Activated naive CD8-positive, alpha-beta T cell treated with anti-CD3 and anti-CD28 coated beads, Interleukin-2, amount 10 ng/mL, durations not matched to agents 7 days and 5 days (primary cell): ENCODE data around the gene RBM33. TPM values are rescaled to one million over a fixed set of nuclear protein-coding genes. Genes with fewer than 3 reads are reported as not detected.

Experiments
- ATAC-seq: fragments of 150-1000 bp; cut with Tn5 transposase; one replicate; pipeline ENCODE4 v1.10.0; 2021; ENCODE audit warnings: low read depth, moderate library complexity
- POLR2A ChIA-PET: fragments of 350-600 bp; sonication (Branson Sonifier 250); formaldehyde crosslinking; loops from one replicate; lab custom pipeline; 2021; ENCODE audit warnings: antibody characterized with exemption; lab: Charles Lee
- DNase-seq: peaks from one replicate; pipeline ENCODE4 v3.0.0; 2021
- H3K27ac Mint-ChIP-seq: one replicate; pipeline ENCODE4 v1.8.0; 2022; ENCODE audit warnings: mild to moderate bottlenecking, mixed read lengths
- H3K27me3 Mint-ChIP-seq: one replicate; pipeline ENCODE4 v1.8.0; 2022; ENCODE audit warnings: mild to moderate bottlenecking, moderate library complexity, mixed read lengths
- H3K36me3 Mint-ChIP-seq: one replicate; pipeline ENCODE4 v1.8.0; 2021; ENCODE audit warnings: mild to moderate bottlenecking, mixed read lengths
- H3K4me1 Mint-ChIP-seq: one replicate; pipeline ENCODE4 v1.8.0; 2021; ENCODE audit warnings: mixed read lengths
- H3K4me3 Mint-ChIP-seq: one replicate; pipeline ENCODE4 v1.8.0; 2022; ENCODE audit warnings: mild to moderate bottlenecking, moderate library complexity, mixed read lengths
- H3K9me3 Mint-ChIP-seq: one replicate; pipeline ENCODE4 v1.8.0; 2021; ENCODE audit warnings: mixed read lengths
- total RNA-seq, 2 experiments: library from RNA; stranded (reverse); gene quantifications; one replicate each; pipeline ENCODE4 v1.2.3, GENCODE V29; 2021

The RBM33 gene
- total RNA-seq, 2 experiments from 2014 or later = 119 to 122 TPM

- Mint-ChIP-seq H3K27me3 (no peaks in the 10 kb centered on the region), H3K9me3 (peaks cover 4% of the 10 kb centered on the region), H3K4me1 (peaks cover 55% of the 10 kb centered on the region), H3K27ac (peak overlapping the region; percentile 68), H3K4me3 (peak overlapping the region; percentile 33), H3K36me3 (peaks cover 55% of the 10 kb centered on the region)
- no peak for ATAC-seq
- no peak for DNase-seq
- POLR2A ChIA-PET = interaction anchor here (0.7 kb wide), 1 partner anchor 106 kb away, joined by 3 read pairs; no protein-coding TSS in a partner anchor
Observed at GRCh38 chr7:155761162-155761561, 116.7 kb downstream of the RBM33 start.

- Mint-ChIP-seq H3K27ac (peak overlapping the region; percentile 97), H3K36me3 (peaks cover 48% of the 10 kb centered on the region), H3K4me1 (peaks cover 54% of the 10 kb centered on the region), H3K27me3 (no peaks in the 10 kb centered on the region), H3K4me3 (peak overlapping the region; percentile 79), H3K9me3 (peaks cover 4% of the 10 kb centered on the region)
- no peak for DNase-seq
- POLR2A ChIA-PET = interaction anchor here (0.7 kb wide), 1 partner anchor 107 kb away, joined by 3 read pairs; no protein-coding TSS in a partner anchor
- ATAC-seq = no peak
Observed at GRCh38 chr7:155762036-155762435, 117.6 kb downstream of the RBM33 start.

DNA sequence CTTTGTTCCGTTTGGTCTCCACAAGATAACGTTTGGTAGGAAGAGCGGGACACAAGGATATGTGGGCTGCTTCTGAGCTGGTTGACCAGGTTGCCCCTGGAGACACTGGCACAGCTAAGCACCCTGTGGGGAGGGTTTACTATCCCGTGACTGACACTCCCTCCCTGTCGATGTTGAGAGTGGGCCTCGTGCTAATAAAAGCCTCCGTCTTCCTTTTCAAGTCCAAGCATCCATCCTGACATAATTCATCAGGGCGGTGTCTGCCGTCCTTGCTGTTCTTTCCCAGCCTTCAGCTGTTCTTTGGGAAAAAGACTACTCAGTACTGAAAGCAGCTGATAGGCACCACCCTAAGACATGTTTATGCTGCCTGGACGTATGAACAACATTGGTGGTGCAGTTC, 118.2 kb downstream of the RBM33 start:
- ATAC-seq (no peak), DNase-seq (no peak)
- Mint-ChIP-seq H3K4me1 (peaks cover 59% of the 10 kb centered on the region), H3K27me3 (no peaks in the 10 kb centered on the region), H3K27ac (peak overlapping the region; percentile 97), H3K36me3 (peaks cover 46% of the 10 kb centered on the region), H3K4me3 (peak overlapping the region; percentile 79), H3K9me3 (peaks cover 2% of the 10 kb centered on the region)
- POLR2A ChIA-PET = no interaction called here

GRCh38 chr7:155763122-155763521, 118.7 kb downstream of the RBM33 start:
- Mint-ChIP-seq H3K9me3 (peaks cover 2% of the 10 kb centered on the region), H3K36me3 (peaks cover 45% of the 10 kb centered on the region), H3K27ac (peak overlapping the region; percentile 97), H3K27me3 (no peaks in the 10 kb centered on the region), H3K4me3 (peak overlapping the region; percentile 79), H3K4me1 (peaks cover 61% of the 10 kb centered on the region)
- no peak for ATAC-seq
- POLR2A ChIA-PET = no interaction called here
- no peak for DNase-seq

GRCh38 chr7:155763691-155764437, 119.4 kb downstream of the RBM33 start:
- Mint-ChIP-seq H3K4me3 (peak overlapping the region; percentile 79), H3K9me3 (peaks cover 2% of the 10 kb centered on the region), H3K27me3 (no peaks in the 10 kb centered on the region), H3K4me1 (peaks cover 63% of the 10 kb centered on the region), H3K27ac (peak overlapping the region; percentile 97), H3K36me3 (peaks cover 44% of the 10 kb centered on the region)
- DNase-seq (peak; percentile 85), ATAC-seq (peak; percentile 81)
- POLR2A ChIA-PET = interaction anchor here (0.8 to 1.2 kb wide), 6 partner anchors 25 to 836 kb away, joined by 3 to 5 read pairs (median 4); partner anchors contain the start of gene INSIG1

DNA sequence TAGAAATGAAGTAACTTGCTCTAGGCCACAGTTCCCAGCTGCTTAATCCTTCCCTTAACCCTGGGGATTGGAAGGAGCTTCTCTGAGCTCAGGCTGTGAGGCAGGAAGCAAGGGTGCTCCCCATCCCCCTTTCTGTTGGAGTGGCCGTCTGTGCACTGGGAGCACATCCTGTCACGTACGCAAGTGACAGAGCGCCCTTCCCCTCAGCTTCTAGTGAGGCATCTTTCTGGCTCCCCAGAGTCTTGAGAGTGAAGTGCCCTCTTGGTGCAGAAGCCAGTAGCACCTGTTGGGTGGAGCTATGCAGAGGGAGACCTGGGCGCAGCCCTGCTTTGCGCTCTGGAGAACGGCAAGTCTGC, 120.0 kb downstream of the RBM33 start:
- H3K36me3 Mint-ChIP-seq = peaks cover 43% of the 10 kb centered on the region
- POLR2A ChIA-PET = interaction anchor here (0.8 to 1.2 kb wide), 6 partner anchors 25 to 837 kb away, joined by 3 to 5 read pairs (median 4); partner anchors contain the start of gene INSIG1
- H3K4me3 Mint-ChIP-seq = peak overlapping the region; percentile 79
- DNase-seq = peak; percentile 65
- ATAC-seq = peak; percentile 72
- H3K27ac Mint-ChIP-seq = peak overlapping the region; percentile 97
- H3K9me3 Mint-ChIP-seq = peaks cover 2% of the 10 kb centered on the region
- H3K27me3 Mint-ChIP-seq = no peaks in the 10 kb centered on the region
- peaks cover 63% of the 10 kb centered on the region for H3K4me1 Mint-ChIP-seq

DNA sequence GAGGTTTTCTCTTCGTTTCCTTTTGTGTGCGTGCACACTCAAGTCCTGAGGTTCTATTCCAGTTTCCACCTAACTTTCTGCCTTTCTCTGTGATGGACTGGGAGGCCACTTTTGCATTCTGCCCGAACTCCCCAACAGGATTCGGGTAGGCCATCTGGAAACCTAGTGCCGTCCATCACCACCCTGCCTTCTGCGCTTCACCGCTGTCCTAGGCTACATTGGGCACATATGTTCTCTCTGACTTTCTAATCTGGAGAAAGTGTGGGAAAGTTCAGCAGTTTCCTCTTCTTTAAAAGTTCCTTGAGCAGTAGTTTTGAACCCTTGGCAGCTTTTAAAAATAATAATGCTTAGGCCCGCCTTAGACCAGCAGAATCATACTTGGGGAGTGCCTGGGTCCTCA, 121.0 kb downstream of the RBM33 start:
- H3K4me1 Mint-ChIP-seq = peaks cover 61% of the 10 kb centered on the region
- peak overlapping the region; percentile 57 for H3K27ac Mint-ChIP-seq
- H3K27me3 Mint-ChIP-seq = no peaks in the 10 kb centered on the region
- H3K9me3 Mint-ChIP-seq = peaks cover 2% of the 10 kb centered on the region
- H3K4me3 Mint-ChIP-seq = peak overlapping the region; percentile 44
- POLR2A ChIA-PET = no interaction called here
- no peak for ATAC-seq
- no peak for DNase-seq
- peaks cover 41% of the 10 kb centered on the region for H3K36me3 Mint-ChIP-seq

GRCh38 chr7:155766386-155766785, 121.9 kb downstream of the RBM33 start:
- POLR2A ChIA-PET = interaction anchor here (1.1 to 1.4 kb wide), 2 partner anchors 122 to 168 kb away, joined by 3 to 4 read pairs; partner anchors contain the start of gene RBM33
- no peak for DNase-seq
- no peak for ATAC-seq
- no peaks in the 10 kb centered on the region for H3K27me3 Mint-ChIP-seq
- peaks cover under 1% of the 10 kb centered on the region for H3K9me3 Mint-ChIP-seq
- H3K4me3 Mint-ChIP-seq = no peak overlapping the region
- H3K27ac Mint-ChIP-seq = no peak overlapping the region
- peaks cover 37% of the 10 kb centered on the region for H3K36me3 Mint-ChIP-seq
- peaks cover 55% of the 10 kb centered on the region for H3K4me1 Mint-ChIP-seq

DNA sequence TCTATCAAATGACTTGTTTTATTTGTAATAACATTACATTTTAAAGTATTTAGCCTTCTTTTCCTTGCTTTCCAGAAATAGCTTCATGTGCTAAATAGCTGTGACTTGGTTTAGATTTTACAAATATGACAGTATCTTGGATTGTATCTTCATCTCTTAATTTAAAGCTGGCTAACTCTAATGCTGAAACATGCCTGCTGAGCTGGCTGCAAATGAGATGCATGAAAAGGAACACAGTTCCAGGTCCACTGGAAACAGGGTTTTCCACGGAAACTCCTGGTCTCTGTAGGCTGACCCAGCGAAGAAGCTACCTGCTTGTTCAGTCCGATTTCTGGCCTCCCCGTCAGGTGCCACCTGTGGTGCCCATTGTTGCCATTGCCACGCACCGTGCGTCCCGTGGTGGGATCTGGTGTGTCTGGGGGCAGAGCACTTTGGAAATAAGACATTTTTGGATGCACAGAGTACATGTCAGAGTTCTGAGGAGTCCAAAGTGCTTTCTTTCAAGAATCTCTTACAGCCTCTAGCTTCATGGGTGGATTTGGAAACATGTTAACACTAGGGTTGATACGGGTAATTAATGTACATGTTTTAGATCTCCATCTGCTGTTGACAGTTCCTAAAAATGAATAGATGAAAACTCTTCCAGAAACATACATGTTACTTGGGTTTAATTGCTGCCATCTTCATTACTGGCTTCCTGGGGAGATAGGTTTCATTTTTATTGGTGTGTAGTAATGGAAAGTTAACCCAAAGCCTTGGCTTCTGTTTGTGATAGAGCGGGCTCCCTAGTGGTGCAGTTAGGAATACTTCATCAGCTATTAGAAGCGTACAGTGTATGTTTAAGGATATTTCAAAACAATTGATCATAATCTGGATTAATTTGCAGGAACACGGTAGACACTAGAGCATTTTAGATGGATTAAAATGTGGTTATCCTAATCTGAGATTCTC, 122.8 kb downstream of the RBM33 start:
- peaks cover 48% of the 10 kb centered on the region for H3K4me1 Mint-ChIP-seq
- H3K27me3 Mint-ChIP-seq = no peaks in the 10 kb centered on the region
- ATAC-seq = no peak
- peak overlapping the region; percentile 31 for H3K27ac Mint-ChIP-seq
- POLR2A ChIA-PET = interaction anchor here (0.6 to 1.4 kb wide), 3 partner anchors 123 to 169 kb away, joined by 3 to 4 read pairs (median 4); partner anchors contain the start of gene RBM33
- no peak for DNase-seq
- H3K9me3 Mint-ChIP-seq = no peaks in the 10 kb centered on the region
- H3K36me3 Mint-ChIP-seq = peaks cover 30% of the 10 kb centered on the region
- H3K4me3 Mint-ChIP-seq = no peak overlapping the region

GRCh38 chr7:155769701-155770100, 125.2 kb downstream of the RBM33 start:
- peaks cover 25% of the 10 kb centered on the region for H3K4me1 Mint-ChIP-seq
- H3K36me3 Mint-ChIP-seq = peaks cover 23% of the 10 kb centered on the region
- no peak for DNase-seq
- no peak overlapping the region for H3K4me3 Mint-ChIP-seq
- POLR2A ChIA-PET = no interaction called here
- no peak for ATAC-seq
- H3K27me3 Mint-ChIP-seq = no peaks in the 10 kb centered on the region
- H3K9me3 Mint-ChIP-seq = no peaks in the 10 kb centered on the region
- peak overlapping the region; percentile 49 for H3K27ac Mint-ChIP-seq

DNA sequence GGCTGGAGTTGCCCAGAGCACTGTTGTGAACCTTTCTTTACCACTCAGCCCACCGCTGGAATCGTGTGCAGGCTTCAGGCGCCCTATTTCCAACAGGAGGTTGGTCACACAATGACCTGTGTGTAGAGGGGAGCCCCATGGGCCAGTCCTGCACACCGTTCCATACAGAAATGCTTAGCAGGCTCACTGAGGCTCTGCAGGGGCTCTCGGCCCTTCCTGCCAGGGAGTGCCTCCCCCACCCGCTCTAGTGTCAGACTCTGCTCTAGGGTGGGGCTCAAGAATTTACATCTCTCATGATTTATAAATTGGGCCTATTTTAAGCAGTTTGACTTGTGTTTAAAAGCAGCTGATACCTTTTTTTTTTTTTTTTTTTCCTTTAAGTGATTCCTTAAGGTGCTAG, 125.8 kb downstream of the RBM33 start:
- POLR2A ChIA-PET = no interaction called here
- H3K4me1 Mint-ChIP-seq = peaks cover 20% of the 10 kb centered on the region
- DNase-seq = no peak
- H3K36me3 Mint-ChIP-seq = peaks cover 22% of the 10 kb centered on the region
- ATAC-seq = no peak
- no peaks in the 10 kb centered on the region for H3K27me3 Mint-ChIP-seq
- H3K27ac Mint-ChIP-seq = no peak overlapping the region
- no peaks in the 10 kb centered on the region for H3K9me3 Mint-ChIP-seq
- H3K4me3 Mint-ChIP-seq = no peak overlapping the region

- H3K36me3 Mint-ChIP-seq = peaks cover 15% of the 10 kb centered on the region
Observed at GRCh38 chr7:155773531-155773930, 129.1 kb downstream of the RBM33 start.

GRCh38 chr7:155774947-155775346, 130.5 kb downstream of the RBM33 start:
- no peak for ATAC-seq
- no peaks in the 10 kb centered on the region for H3K27me3 Mint-ChIP-seq
- H3K9me3 Mint-ChIP-seq = no peaks in the 10 kb centered on the region
- no peak overlapping the region for H3K4me3 Mint-ChIP-seq
- H3K27ac Mint-ChIP-seq = no peak overlapping the region
- DNase-seq = no peak
- no peaks in the 10 kb centered on the region for H3K4me1 Mint-ChIP-seq
- POLR2A ChIA-PET = no interaction called here
- H3K36me3 Mint-ChIP-seq = peaks cover 11% of the 10 kb centered on the region

More at GRCh38 chr7:155773531-155773930, 129.1 kb downstream of the RBM33 start:
- Mint-ChIP-seq H3K9me3 (no peaks in the 10 kb centered on the region), H3K27me3 (no peaks in the 10 kb centered on the region), H3K4me3 (no peak overlapping the region), H3K27ac (no peak overlapping the region), H3K4me1 (no peaks in the 10 kb centered on the region)
- ATAC-seq = no peak
- POLR2A ChIA-PET = no interaction called here
- DNase-seq = no peak
